ENCODE results near the gene DGLUCY. TPM values are rescaled to one million over a fixed set of nuclear protein-coding genes. Genes with fewer than 3 reads are reported as not detected.

DGLUCY gene
- total and polyA plus RNA-seq, 2 donors (not counting 1 experiment from before 2014, with no cell fraction given): 91.5 to 103 TPM

GRCh38 chr14:91233936-91234790 is 120.3 kb downstream of the DGLUCY start:
- no peaks in the 10 kb centered on the region for H3K27me3 Mint-ChIP-seq
- ATAC-seq (ENCODE audit: low read depth) (no peak), DNase-seq (no peak)
- ChIA-PET CTCF (interaction anchor here (1.4 kb wide), 1 partner anchor 193 kb away, joined by 4 read pairs; no protein-coding TSS in a partner anchor), POLR2A (interaction anchor here (1.0 kb wide), 1 partner anchor 27 kb away, joined by 3 read pairs; no protein-coding TSS in a partner anchor)
- Histone ChIP-seq H3K27me3 (replicated peaks in 1 of 4; ENCODE audit: control extremely low read depth in 1 of 4, control insufficient read depth in 3 of 4, insufficient read depth in 4 of 4, low read length in 3 of 4) (no peaks in the 10 kb centered on the region), H3K4me3 (ENCODE audit: control extremely low read depth in 1 of 5, extremely low read depth in 1 of 5, insufficient read depth in 1 of 5, low read depth in 2 of 5, low read length in 4 of 5) (no peak overlapping the region), H3K79me2 (ENCODE audit: control insufficient read depth, insufficient read depth, low read length) (peaks cover 5% of the 10 kb centered on the region), H2AFZ (ENCODE audit: insufficient read depth, low read depth, low read length, poor library complexity, severe bottlenecking) (no peak overlapping the region), H3K9ac (ENCODE audit: low read length) (no peak overlapping the region), H3K4me1 (ENCODE audit: control insufficient read depth in 2 of 2, insufficient read depth in 2 of 2, low read length in 2 of 2) (peaks cover 43 to 51% of the 10 kb centered on the region in 2 donors), H3K27ac (ENCODE audit: low read length in 2 of 2) (no peak overlapping the region), H3K36me3 (replicated peaks in 1 of 2; ENCODE audit: control extremely low read depth in 1 of 2, control insufficient read depth in 1 of 2, extremely low read depth in 1 of 2, insufficient read depth in 2 of 2, low read length in 1 of 2) (peaks cover 0 to 2% of the 10 kb centered on the region in 2 experiments), H3K9me3 (ENCODE audit: control extremely low read depth in 1 of 3, control insufficient read depth in 2 of 3, insufficient read depth in 1 of 3, low read length in 2 of 3) (peaks cover 0 to 6% (median 4%) of the 10 kb centered on the region in 3 donors), H4K20me1 (ENCODE audit: control insufficient read depth, insufficient read depth, low read length, poor library complexity, severe bottlenecking) (no peaks in the 10 kb centered on the region), H3K4me2 (replicated peaks; ENCODE audit: low read depth, low read length, poor library complexity, severe bottlenecking) (no peak overlapping the region)
- no peak overlapping the region for H3K4me3 Mint-ChIP-seq
- H3K27ac Mint-ChIP-seq: no peak overlapping the region
- peaks cover 43% of the 10 kb centered on the region for H3K4me1 Mint-ChIP-seq
- intact Hi-C loops (cut with micrococcal nuclease): no loop called here
- 96% methylated on average over 63 of the region's 63 CpGs for whole genome bisulfite sequencing (ENCODE audit: insufficient coverage)
- H3K9me3 Mint-ChIP-seq (ENCODE audit: insufficient read depth): no peaks in the 10 kb centered on the region
- TF ChIP-seq CTCF (IDR thresholded peaks at IDR 0.05): no peak
- TF ChIP-seq EZH2 (IDR thresholded peaks at IDR 0.05; ENCODE audit: borderline replicate concordance, insufficient read depth, low read depth, low read length, poor library complexity, severe bottlenecking): no peak

- Mint-ChIP-seq H3K27me3 (no peaks in the 10 kb centered on the region), H3K27ac (no peak overlapping the region), H3K9me3 (ENCODE audit: insufficient read depth) (no peaks in the 10 kb centered on the region), H3K4me3 (no peak overlapping the region), H3K4me1 (peaks cover 38% of the 10 kb centered on the region)
- DNase-seq (no peak), ATAC-seq (ENCODE audit: low read depth) (no peak)
- Histone ChIP-seq H3K9me3 (ENCODE audit: control extremely low read depth in 1 of 3, control insufficient read depth in 2 of 3, insufficient read depth in 1 of 3, low read length in 2 of 3) (peaks cover 0 to 6% (median 4%) of the 10 kb centered on the region in 3 donors), H3K36me3 (replicated peaks in 1 of 2; ENCODE audit: control extremely low read depth in 1 of 2, control insufficient read depth in 1 of 2, extremely low read depth in 1 of 2, insufficient read depth in 2 of 2, low read length in 1 of 2) (peaks cover 0 to 2% of the 10 kb centered on the region in 2 experiments), H3K4me2 (replicated peaks; ENCODE audit: low read depth, low read length, poor library complexity, severe bottlenecking) (no peak overlapping the region), H4K20me1 (ENCODE audit: control insufficient read depth, insufficient read depth, low read length, poor library complexity, severe bottlenecking) (no peaks in the 10 kb centered on the region), H2AFZ (ENCODE audit: insufficient read depth, low read depth, low read length, poor library complexity, severe bottlenecking) (no peak overlapping the region), H3K79me2 (ENCODE audit: control insufficient read depth, insufficient read depth, low read length) (peaks cover 5% of the 10 kb centered on the region), H3K27ac (ENCODE audit: low read length in 2 of 2) (no peak overlapping the region), H3K4me3 (ENCODE audit: control extremely low read depth in 1 of 5, extremely low read depth in 1 of 5, insufficient read depth in 1 of 5, low read depth in 2 of 5, low read length in 4 of 5) (no peak overlapping the region), H3K4me1 (ENCODE audit: control insufficient read depth in 2 of 2, insufficient read depth in 2 of 2, low read length in 2 of 2) (peaks cover 37 to 48% of the 10 kb centered on the region in 2 donors), H3K27me3 (replicated peaks in 1 of 4; ENCODE audit: control extremely low read depth in 1 of 4, control insufficient read depth in 3 of 4, insufficient read depth in 4 of 4, low read length in 3 of 4) (no peaks in the 10 kb centered on the region), H3K9ac (ENCODE audit: low read length) (no peak overlapping the region)
- no peak for TF ChIP-seq CTCF (IDR thresholded peaks at IDR 0.05)
- TF ChIP-seq EZH2 (IDR thresholded peaks at IDR 0.05; ENCODE audit: borderline replicate concordance, insufficient read depth, low read depth, low read length, poor library complexity, severe bottlenecking): no peak
- intact Hi-C loops (cut with micrococcal nuclease): no loop called here
- ChIA-PET POLR2A (interaction anchor here (1.0 kb wide), 1 partner anchor 26 kb away, joined by 3 read pairs; no protein-coding TSS in a partner anchor), CTCF (interaction anchor here (0.6 to 1.4 kb wide), 2 partner anchors 52 to 192 kb away, joined by 3 to 4 read pairs; no protein-coding TSS in a partner anchor)
- WGBS (ENCODE audit: insufficient coverage): 98% methylated on average over 16 of the region's 16 CpGs
These were observed 120.9 kb downstream of the DGLUCY start for GRCh38 chr14:91234791-91235114.
